ENCODE measurements around the gene S100A4. TPM values are rescaled to one million over a fixed set of nuclear protein-coding genes. Genes with fewer than 3 reads are reported as not detected.
"Not testable (repeated sequence)": the region's sequence is repeated elsewhere in the genome, so short reads cannot be mapped to it uniquely, and the experiment has no call there.

The S100A4 gene
- polyA plus RNA-seq, 1 donor: 188 TPM

DNA sequence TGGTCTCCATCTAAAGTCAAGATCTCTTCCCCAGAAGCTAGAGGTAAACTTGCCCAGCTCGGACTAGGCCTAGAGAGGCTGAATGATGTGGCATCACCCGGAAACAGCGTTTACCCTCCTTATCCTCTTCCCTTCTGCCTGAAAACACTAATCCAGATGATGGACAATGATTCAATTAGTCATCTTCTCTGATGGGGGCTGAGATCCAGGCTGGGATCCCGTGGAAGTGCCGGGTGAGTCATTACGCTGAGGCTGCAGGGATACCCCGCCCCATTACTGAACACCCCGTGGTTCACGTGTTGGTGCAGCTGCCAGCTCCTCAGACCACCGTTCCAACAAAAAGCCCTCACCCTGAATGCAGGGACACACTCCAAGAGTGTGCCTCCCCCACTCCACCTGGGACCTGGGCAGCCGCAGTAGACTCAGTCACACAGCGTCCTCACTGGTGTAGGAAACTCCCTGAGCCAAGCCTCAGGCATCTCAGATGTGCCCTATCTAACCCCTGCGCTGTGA lies 11.9 kb downstream of the S100A4 start:
- DNase-seq (ENCODE audit: low read depth): no peak

DNA sequence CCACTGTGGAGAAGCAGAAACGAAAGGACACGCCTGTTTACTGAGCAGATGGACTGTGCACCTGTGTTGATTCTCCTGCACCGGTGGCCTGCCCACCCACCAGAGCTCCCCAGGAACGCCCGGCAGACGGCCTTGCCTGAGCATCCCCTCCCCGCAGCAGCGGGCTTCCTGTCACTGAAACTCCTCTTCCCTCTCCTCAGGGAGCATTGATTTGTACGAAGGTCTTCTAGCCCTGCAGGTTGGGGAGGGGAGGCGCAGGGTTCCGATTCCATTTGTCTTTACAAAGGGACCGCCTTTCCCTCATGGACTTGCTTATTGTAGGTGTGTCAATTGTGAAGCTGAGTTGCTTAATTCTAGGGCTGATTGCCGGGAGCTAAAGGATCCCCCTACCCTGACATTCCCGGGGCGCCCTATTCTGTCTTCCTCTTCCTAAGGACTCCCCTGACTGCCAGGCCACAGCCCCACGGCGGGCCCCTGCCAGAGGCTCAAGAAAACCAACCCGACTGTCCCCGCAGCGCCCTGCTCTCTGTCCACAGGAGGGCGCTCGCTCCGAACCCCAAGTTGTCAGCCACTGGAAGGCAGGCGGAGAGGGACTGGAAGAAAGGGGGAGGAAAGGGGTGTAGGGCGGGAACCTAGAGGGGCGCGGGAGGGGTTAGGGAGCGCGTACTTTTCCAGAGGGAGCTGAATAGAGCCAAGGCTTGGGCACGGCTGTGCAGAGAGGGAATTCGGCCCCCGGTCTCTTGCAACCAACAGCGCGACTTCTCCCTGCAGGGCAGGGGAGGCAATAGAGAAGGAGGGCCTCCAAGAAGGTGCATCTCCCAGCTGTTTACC lies 12.6 kb downstream of the S100A4 start:
- no peak for DNase-seq (ENCODE audit: low read depth)

DNA sequence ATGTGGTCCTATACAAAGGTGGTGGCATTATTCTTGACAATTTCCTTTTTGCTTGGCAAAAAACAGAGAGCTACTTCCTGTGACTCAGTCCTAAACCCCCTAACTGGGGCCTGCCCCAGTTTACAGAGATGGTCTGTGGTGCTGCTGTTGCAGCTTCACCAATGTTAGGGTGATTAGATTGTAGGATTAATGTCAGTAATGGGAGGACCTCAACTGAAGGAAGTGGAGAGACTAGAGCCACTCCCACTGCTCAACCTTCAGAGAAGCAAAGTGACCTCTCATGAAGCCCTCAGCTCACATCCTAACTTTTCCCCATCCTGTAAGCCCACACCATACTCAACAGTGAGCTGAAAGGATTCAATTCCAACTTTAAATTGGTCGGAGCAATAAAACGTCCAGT lies 13.4 kb downstream of the S100A4 start:
- DNase-seq (ENCODE audit: low read depth): no peak

DNA sequence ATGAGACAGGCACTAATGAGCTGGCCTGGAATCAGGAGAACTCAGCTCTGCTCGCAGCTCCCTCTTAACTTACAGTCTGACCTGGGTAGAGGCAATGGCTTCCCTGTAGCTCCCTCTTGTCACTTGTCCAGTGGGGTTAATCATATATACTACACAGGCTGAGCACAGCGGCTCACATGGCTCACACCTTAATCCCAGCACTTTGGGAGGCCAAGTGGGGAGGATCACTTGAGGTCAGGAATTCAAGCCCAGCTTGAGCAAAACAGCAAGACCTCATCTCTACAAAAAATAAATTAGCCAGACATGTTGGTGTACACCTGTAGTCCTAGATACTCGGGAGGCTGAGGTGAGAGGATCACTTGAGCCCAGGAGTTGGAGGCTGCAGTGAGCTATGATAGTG lies 14.0 kb downstream of the S100A4 start:
- DNase-seq (ENCODE audit: low read depth): no peak

DNA sequence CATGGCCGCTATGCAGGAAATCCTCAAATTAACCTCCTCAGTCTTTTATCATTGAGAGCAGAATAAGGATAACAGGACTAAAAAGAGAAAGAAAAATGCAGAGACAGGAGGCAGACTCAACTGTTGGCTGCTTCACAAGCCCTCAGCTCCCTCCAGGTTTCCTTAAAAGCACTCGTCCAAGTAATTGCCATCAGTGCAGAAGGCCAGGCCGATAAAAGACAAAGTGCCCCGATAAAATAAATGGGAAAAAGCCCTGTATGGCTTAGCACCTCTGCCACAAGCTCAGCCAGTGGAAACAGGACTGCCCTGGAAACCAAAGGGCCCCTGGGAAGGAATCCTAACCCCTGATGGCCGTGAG lies 17.9 kb downstream of the S100A4 start:
- DNase-seq (ENCODE audit: low read depth): no peak

DNA sequence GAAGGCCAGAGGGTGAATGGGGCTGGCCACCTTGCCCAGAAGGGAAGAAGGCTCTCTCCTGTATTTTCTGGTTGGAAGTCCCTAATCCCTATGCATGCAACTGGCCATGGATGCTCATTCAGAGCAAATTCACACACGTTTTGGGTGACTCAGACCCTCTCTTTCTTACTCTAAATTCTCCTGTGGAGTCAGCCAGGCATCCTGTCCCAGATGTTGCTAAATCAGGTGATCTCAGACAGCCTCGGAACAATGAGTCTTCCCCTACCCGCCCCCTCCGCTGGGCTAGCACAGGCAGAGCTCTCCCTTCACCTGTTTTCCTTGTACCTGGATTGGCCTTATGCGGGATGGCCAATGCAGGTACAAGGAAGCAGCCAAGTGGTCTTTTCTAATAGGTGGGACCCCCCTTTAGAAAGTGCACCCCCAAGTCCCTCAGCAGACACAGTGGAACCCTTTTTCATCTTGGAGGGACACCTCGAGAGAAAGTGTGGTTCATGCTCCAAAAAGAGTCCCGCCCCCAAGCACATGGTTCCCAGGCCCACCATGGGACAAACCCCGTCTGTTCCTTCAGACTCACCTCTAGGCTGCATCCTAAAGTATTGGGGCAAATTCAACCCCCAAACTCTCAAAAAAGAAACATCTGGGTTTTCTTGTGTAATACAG lies 18.5 kb downstream of the S100A4 start:
- no peak for DNase-seq (ENCODE audit: low read depth)

DNA sequence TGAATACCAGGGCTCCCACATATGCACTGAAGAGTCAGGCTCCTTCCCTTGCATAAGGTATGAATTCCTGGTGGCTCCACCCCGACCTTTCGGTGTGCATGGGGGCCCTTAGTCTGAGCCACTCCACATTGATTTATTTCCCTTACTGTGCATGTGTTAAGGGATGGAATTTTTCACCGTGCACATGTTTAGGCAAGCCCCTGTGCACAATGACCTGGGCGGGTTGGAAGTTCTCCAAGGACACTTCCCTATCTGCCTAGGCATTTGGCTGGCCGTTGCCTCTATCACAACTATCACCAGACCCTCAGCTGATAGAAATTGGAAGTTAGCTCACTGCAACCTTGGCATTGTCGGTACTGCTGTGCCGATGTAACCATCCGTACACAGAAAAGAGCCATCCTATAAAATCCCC lies 19.5 kb downstream of the S100A4 start:
- no peak for DNase-seq (ENCODE audit: low read depth)

DNA sequence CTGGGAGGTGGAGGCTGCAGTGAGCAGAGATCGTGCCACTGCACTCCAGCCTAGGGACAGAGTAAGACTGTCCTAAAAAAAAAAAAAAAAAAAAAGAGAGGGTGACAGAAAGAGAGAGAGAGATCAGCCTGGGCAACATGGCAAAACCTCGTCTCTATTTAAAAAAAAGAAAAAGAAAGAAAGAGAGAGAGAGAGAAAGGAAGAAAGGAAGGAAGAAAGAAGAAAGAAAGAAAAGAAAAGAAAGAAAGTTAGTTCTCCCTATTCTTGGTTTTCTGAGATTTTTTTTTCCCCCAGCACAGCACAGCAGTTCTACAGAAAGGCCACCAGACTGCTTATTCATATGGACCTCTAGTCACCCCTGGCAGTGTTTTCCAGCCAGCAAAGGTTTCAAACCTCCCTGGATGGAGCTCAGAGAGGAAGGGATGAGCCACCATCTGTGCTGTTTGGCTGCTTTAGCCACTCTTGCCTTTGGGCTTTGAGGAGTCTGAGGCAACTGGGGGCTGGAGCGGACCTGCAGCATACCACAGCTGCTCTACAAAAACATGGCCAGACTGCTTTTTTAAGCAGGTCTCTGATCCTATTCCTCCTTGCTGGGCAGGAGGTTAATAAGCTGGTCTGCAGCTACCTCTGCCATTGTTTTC lies 20.4 kb downstream of the S100A4 start:
- no peak for DNase-seq (ENCODE audit: low read depth)

DNA sequence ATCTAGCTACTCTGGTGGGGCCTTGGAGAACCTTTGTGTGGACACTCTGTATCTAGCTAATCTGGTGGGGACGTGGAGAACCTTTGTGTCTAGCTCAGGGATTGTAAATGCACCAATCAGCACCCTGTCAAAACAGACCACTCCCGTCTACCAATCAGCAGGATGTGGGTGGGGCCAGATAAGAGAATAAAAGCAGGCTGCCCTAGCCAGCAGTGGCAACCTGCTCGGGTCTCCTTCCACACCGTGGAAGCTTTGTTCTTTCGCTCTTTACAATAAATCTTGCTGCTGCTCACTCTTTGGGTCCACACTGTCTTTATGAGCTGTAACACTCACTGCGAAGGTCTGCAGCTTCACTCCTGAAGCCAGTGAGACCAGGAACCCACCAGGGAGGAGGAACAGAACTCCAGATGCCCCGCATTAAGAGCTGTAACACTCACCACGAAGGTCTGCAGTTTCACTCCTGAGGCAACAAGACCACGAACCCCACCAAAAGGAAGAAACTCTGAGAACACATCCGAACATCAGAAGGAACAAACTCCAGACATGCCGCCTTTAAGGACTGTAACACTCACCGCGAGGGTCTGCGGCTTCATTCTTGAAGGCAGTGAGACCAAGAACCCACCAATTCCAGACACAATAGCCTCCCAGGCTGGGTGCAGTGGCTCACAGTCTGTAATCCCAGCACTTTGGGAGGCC lies 23.1 kb downstream of the S100A4 start:
- DNase-seq (ENCODE audit: low read depth): not testable (repeated sequence)

DNA sequence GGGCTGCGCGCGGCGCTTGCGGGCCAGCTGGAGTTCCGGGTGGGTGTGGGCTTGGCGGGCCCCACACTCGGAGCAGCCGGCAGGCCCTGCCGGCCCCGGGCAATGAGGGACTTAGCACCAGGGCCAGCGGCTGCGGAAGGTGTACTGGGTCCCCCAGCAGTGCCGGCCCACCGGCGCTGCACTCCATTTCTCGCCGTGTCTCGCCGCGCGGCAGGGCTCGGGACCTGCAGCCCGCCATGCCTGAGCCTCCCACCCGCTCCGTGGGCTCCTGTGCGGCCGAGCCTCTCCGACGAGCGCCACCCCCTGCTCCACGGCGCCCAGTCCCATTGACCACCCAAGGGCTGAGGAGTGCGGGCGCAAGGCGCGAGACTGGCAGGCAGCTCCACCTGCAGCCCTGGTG lies 23.8 kb downstream of the S100A4 start:
- not testable (repeated sequence) for DNase-seq (ENCODE audit: low read depth)

DNA sequence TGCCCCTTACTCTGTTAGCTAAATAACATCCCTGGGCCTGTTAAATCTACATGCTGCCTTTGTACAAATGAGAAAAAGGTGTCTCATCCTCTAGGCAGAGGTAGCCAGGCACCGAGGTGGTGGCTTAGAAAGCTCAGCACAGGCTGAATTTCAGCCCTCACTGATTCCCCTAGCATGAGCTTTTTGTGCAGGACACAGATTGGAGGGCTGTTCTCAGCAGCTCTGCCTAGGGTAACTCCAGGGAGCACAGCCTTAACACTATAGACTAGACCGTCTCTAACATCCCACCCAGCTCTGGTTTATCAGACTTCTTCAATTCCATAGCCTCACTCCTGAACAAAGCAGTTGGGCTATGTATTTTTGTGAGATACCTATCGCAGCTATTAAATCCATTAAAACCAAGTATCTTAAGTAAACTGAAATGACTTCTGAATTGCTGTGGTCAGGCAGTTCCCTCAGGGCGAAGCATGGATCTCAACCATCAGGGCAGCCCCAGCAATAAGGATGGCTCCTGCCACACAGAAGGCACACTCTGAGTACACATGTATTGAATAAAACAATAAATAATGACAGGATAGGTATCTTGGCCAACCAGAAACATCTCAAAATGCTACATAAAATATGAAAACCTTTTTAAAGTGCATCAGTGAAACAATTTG lies 24.7 kb downstream of the S100A4 start:
- no peak for DNase-seq (ENCODE audit: low read depth)

DNA sequence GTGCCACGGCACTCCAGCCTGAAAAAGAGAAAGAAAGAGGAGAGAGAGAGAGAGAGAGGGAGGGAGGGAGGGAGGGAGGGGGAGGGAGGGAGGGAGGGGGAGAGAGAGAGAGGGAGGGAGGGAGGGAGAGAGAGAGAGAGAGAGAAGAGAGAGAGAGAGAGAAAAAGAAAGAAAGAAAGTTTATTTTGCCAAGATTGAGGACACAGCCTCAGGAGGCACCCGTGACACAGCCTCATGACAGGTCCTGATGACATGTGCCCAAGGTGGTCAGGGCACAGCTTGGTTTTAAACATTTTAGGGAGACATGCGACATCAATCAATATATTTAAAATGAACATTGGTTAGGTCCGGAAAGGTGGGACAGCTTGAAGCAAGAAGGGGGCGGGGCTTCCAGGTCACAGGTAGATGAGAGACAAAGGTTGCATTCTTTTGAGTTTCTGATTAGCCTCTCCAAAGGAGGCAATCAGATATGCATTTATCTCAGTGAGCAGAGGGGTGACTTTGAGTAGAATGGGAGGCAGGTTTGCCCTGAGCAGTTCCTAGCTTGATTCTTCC lies 25.4 kb downstream of the S100A4 start:
- not testable (repeated sequence) for DNase-seq (ENCODE audit: low read depth)

DNA sequence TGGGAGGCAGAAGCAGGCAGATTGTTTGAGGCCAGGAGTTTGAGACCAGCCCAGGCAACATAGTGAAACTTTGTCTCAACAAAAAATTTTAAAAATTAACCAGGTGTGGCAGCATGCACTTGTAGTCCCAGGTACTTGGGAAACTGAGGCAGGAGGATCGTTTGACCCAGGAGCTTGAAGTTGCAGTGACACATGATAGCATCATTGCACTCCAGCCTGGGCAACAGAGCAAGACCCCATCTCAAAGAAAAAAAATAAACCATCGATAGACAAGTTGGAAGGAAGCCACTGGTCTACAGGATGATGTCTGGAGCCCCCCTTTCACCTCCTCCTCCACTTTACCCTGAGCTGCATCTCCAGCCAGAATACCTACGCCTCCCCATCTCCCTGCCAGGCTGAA lies 26.4 kb downstream of the S100A4 start:
- DNase-seq (ENCODE audit: low read depth): no peak

DNA sequence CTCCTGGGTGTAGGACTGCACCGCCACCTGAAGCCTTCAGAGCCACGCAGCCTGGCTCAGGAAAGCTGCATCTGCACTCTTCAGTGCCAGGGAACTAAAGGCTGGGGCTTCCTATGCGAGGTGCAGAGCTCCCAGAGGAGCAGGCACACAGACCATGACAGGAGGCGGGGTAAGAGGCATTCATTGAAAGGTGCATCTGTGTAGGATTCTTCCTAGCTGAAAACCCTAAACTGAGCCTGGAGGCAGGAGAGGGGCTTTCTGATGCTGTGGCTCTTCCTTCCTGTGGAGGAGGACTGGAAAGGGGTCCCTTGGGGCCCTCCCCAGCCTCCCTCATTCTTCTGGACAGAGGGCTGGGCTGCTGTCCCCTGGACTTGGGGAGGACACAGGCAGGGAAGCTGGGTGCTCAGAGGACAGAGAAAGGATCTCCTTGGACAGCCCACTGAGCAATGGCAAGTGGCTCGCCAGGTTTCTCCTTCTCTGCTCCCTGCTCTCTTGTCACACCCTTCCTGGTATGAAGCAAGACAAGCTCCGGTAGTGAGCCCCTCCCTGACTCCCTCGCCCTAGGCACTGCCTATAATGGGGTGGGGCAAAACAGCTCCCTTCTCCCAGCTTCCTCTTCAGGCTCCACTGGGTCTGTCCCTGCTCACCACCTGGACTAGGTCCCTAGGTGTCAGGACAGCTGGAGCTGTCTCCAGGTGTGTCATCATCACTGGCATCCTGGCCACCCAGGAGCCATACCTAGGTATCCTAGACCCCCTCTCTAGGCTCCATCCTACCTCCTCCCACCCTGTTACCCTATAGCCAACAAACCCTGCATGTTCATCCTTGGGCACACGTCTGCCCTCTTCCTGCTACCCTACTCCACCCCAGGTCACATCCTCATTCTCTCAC lies 29.9 kb downstream of the S100A4 start:
- no peak for DNase-seq (ENCODE audit: low read depth)

DNA sequence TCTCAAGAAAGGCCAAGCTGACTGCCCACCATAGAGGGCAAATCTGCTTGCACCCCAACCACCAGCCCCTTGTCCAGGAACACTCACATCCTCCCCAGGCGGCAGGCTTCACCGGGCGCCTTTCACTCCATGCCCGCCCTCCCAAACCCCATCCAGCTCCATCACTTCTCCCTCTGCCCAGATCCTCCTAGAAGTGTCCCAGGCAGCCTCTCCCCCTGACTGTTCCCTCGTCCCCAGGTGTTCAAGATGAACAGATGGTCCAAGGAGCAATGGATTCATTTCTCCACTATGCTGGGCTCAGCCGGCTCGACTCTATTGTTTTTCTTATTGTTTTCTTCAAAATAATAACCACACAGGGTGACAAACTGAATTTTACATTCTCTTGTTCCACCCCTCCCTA lies 31.9 kb downstream of the S100A4 start:
- no peak for DNase-seq (ENCODE audit: low read depth)

DNA sequence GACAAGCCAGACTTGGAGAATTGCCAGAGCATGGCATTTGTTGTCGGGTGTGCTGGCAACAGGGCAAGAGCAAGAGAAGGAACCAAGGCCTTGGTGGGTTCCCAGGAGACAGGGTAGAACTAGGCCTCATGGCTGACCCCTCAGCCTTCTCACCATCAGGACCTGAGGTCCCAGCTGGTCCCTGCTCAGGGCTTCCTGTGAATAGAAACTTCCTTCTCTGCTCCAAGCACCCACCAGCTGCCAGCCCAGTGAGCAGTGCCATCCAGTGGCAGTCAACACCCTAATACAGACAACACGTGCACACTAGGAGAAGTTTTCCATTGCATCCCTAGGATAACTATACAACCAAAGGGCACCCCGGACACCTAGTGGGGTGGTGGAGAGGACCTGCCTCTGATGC lies 32.6 kb downstream of the S100A4 start:
- no peak for DNase-seq (ENCODE audit: low read depth)

DNA sequence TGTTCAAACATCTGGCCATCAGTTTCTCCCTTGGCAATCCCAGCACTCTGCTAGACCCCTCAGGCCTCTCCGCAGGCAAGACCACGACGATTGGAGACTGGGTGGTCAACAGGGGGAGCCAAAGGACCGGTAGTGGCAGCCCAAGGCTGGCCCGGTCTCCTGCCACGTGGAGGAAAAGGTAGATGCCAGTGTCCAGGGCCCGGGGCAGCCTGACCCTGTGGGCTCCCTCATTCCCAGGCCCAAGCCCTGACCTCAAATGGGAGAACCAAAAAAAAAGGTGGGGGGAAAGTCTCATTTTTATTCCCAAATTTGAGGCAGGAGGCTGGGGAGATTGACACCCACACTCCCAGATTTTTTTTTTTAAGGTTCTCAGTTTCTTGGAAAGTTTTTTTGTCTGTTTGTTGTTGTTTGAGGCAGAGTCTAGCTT lies 34.6 kb downstream of the S100A4 start:
- DNase-seq (ENCODE audit: low read depth): no peak

DNA sequence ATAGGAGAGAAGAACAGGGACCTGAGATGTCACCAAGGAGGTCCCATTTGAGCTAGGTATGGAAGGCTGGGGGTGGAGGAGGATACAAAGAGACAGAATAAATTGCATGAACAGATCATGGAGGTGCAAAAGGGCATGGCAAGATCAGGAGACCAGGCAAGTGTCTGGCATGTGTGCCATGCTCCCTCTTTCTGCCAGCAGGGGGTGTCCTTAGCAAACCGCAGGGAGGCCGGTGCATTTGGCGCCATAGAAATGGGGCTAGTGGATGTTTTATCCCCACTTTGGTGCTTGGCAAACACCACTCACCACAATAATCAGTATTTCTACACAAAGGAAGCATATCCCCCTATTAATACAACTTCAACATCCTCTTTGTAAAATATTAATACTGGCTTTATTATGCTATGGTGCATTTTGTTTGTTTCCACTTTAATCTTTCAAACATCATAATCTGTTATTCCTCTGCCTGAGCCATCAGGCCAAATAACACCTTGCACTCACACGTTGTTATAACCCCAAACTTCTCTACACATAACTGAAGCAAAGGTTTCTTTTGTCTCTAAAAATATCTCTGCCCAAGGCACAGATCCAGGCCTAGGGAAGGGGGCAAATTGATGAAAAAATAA lies 35.8 kb downstream of the S100A4 start:
- no peak for DNase-seq (ENCODE audit: low read depth)

DNA sequence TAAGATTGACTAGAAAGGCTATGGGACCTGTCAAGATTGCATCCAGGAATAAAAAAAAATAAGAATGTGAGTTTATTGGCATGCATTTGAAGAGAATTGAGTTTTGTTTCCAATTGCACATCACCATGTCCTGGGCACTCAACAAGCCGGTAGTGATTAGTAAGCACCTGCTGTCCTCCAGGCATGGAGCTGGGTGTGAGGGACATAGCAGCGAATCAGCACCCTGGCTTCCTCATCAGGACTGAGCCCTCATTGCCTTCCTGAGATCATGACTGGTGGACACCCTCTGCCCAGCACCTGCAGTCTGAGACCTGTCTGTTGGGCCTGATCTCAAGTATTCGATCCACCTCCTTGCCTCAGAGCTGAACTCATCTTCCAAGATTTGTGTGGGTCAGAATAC lies 36.6 kb downstream of the S100A4 start:
- DNase-seq (ENCODE audit: low read depth): no peak

Data from forelimb muscle (tissue), 1 donor.